ENCODE results near the gene FOXK1.

DNA sequence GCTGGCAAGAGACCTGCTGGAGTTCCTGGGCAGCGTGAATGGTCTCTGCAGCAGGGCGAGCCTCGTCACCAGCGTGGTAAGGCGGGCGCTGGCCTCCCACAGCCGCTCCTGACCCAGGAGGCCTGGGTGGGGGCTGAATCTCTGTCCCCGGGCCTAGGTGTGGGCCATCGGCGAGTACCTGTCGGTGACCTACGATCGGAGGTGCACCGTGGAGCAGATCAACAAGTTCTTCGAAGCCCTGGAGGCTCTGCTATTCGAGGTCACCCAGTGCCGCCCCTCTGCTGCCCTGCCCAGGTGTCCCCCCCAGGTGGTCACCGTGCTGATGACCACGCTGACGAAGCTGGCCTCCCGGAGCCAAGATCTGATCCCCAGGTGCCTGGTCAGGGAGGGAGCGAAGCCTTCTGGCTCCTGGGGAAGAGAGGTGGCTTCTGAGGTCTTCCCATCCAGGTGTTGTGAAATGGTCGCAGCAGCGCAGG lies 108.5 kb downstream of the FOXK1 start:
- TF ChIP-seq, protein P1, sequence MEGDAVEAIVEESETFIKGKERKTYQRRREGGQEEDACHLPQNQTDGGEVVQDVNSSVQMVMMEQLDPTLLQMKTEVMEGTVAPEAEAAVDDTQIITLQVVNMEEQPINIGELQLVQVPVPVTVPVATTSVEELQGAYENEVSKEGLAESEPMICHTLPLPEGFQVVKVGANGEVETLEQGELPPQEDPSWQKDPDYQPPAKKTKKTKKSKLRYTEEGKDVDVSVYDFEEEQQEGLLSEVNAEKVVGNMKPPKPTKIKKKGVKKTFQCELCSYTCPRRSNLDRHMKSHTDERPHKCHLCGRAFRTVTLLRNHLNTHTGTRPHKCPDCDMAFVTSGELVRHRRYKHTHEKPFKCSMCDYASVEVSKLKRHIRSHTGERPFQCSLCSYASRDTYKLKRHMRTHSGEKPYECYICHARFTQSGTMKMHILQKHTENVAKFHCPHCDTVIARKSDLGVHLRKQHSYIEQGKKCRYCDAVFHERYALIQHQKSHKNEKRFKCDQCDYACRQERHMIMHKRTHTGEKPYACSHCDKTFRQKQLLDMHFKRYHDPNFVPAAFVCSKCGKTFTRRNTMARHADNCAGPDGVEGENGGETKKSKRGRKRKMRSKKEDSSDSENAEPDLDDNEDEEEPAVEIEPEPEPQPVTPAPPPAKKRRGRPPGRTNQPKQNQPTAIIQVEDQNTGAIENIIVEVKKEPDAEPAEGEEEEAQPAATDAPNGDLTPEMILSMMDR (IDR thresholded peaks at IDR 0.05) = no peak
- TF ChIP-seq POLR2AphosphoS5 (IDR thresholded peaks at IDR 0.05) (no peak), EP300 (IDR thresholded peaks at IDR 0.05) (no peak), POLR2A (IDR thresholded peaks at IDR 0.05) (no peak)

Data from sigmoid colon (tissue), 4 donors.